Measurements from ENCODE around the gene TSPAN18.

Gene TSPAN18

DNA sequence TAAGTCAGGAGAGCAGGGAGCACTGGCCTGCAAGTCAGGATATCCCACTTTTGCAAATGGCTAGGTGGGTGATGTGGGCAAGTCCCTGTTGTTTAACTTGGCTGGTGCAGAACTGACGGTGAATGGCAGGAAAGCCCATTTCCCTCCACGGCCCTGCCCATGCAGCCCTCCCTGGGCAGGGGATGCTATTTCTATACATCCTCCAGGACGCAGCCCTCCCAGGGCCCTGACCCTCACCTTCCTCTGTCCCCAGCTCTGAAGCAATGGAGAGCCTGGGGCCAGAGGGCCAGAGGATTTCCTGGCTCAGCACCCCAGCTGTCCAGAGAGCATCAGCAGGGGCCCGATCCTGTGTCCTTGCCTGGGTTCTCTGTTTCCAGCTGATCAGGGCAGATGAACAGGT is 91.3 kb downstream of the TSPAN18 start:
- H3K4me3 ChIP-seq (ENCODE audit: low read depth, low read length) = no peak overlapping the region
- in situ Hi-C loops (cut with HindIII; ENCODE audit: low sequenced_read_pairs) = no loop called here
- TF ChIP-seq, protein P1, sequence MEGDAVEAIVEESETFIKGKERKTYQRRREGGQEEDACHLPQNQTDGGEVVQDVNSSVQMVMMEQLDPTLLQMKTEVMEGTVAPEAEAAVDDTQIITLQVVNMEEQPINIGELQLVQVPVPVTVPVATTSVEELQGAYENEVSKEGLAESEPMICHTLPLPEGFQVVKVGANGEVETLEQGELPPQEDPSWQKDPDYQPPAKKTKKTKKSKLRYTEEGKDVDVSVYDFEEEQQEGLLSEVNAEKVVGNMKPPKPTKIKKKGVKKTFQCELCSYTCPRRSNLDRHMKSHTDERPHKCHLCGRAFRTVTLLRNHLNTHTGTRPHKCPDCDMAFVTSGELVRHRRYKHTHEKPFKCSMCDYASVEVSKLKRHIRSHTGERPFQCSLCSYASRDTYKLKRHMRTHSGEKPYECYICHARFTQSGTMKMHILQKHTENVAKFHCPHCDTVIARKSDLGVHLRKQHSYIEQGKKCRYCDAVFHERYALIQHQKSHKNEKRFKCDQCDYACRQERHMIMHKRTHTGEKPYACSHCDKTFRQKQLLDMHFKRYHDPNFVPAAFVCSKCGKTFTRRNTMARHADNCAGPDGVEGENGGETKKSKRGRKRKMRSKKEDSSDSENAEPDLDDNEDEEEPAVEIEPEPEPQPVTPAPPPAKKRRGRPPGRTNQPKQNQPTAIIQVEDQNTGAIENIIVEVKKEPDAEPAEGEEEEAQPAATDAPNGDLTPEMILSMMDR (IDR thresholded peaks at IDR 0.05; ENCODE audit: low read depth, low read length) = no peak
- no peak for DNase-seq (ENCODE audit: low read depth, low spot score)

DNA sequence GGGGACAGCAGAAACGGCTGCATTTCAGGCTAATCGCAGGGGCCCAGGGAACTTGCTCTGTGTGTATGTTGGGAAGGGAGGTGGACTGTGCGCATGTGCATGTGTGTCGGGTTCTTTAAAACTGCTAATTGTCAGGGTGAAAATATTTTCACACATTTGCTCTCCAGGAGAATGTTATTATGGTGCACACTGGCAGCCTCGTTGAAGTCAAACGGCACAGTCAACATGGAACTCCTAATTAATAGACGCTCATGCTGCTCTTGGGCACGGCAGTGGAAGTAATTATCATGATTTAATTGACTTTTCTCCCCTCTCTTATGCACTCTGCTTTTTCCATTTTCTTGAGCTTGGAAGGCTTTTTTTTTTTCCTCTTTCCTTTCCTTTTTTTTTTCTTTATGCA is 92.6 kb downstream of the TSPAN18 start:
- TF ChIP-seq, protein P1 (IDR thresholded peaks at IDR 0.05; ENCODE audit: low read depth, low read length) = no peak
- no peak for DNase-seq (ENCODE audit: low read depth, low spot score)
- H3K4me3 ChIP-seq (ENCODE audit: low read depth, low read length) = no peak overlapping the region
- in situ Hi-C loops (cut with HindIII; ENCODE audit: low sequenced_read_pairs) = no loop called here

DNA sequence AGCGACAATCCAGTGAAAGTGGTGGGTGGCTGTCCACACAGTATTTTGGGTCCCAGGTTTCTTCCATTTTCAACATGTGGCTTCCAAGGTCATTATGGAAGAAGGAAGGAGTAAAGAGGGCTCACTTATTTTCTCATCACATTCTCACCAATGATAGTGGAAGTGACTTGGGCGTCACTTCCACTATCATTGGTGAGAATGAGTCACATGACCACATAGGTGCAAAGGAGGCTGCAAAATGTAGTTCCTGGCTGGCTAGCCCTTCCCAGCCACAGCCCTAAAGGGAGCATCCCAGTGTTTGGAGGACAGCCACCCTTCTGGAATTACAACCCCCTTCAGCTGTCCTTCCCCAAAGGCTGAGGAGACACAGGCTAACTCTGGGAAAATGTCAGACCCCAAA is 95.6 kb downstream of the TSPAN18 start:
- DNase-seq (ENCODE audit: low read depth, low spot score) = no peak
- TF ChIP-seq, protein P1 (IDR thresholded peaks at IDR 0.05; ENCODE audit: low read depth, low read length) = no peak
- no peak overlapping the region for H3K4me3 ChIP-seq (ENCODE audit: low read depth, low read length)
- in situ Hi-C loops (cut with HindIII; ENCODE audit: low sequenced_read_pairs) = no loop called here

DNA sequence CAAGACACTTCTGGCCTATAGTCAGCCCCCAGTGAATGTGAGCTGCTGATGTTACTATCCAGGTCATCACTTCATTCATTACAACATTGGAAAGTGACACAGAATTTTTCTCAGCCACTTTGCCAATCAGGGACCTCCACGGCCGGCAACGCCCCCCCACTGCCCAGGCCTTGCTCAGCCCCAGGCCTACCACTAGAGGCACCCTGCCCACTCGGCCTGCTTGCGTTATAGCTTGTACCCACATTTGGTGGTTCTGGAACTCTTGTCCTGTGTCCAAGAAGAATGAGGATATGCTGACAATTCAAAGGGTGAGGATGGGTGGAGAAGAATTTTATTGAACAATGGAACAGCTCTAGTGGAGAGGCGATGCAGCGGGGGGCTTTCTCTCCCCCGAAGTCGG is 96.2 kb downstream of the TSPAN18 start:
- no peak overlapping the region for H3K4me3 ChIP-seq (ENCODE audit: low read depth, low read length)
- in situ Hi-C loops (cut with HindIII; ENCODE audit: low sequenced_read_pairs) = no loop called here
- no peak for DNase-seq (ENCODE audit: low read depth, low spot score)
- TF ChIP-seq, protein P1 (IDR thresholded peaks at IDR 0.05; ENCODE audit: low read depth, low read length) = peak; percentile 36

DNA sequence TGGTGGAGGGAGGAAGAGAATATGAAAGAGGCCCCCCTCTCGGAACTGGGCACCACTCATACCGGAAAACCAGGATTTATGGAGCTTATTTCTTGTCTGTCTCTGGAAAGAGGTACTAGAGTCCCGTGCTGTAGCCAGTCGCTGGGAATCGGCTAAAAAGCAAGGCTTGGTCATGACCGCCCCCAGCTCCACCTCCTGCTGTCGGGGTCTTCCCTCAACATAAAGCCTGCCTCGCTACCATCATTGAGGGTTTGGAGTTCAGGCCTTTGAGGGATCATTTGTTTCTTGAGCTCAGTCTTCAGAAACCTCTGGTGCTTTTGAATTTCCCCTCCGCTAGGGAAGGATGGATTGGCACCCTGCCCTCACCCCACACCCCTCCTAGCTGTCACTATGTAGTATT is 97.1 kb downstream of the TSPAN18 start:
- no peak overlapping the region for H3K4me3 ChIP-seq (ENCODE audit: low read depth, low read length)
- TF ChIP-seq, protein P1 (IDR thresholded peaks at IDR 0.05; ENCODE audit: low read depth, low read length) = no peak
- DNase-seq (ENCODE audit: low read depth, low spot score) = no peak
- in situ Hi-C loops (cut with HindIII; ENCODE audit: low sequenced_read_pairs) = no loop called here

- no peak for DNase-seq (ENCODE audit: low read depth, low spot score)
- TF ChIP-seq, protein P1 (IDR thresholded peaks at IDR 0.05; ENCODE audit: low read depth, low read length) = no peak
- H3K4me3 ChIP-seq (ENCODE audit: low read depth, low read length) = no peak overlapping the region
- in situ Hi-C loops (cut with HindIII; ENCODE audit: low sequenced_read_pairs) = no loop called here
Observed at GRCh38 chr11:44824300-44824704, 97.5 kb downstream of the TSPAN18 start.
